Activated gamma-delta T cell (primary cell): ENCODE data around the gene CENPQ.

Experiments used
- DNase-seq: peaks from one replicate; lab custom pipeline; 2025; lab: John Stamatoyannopoulos, UW

The CENPQ gene

DNA sequence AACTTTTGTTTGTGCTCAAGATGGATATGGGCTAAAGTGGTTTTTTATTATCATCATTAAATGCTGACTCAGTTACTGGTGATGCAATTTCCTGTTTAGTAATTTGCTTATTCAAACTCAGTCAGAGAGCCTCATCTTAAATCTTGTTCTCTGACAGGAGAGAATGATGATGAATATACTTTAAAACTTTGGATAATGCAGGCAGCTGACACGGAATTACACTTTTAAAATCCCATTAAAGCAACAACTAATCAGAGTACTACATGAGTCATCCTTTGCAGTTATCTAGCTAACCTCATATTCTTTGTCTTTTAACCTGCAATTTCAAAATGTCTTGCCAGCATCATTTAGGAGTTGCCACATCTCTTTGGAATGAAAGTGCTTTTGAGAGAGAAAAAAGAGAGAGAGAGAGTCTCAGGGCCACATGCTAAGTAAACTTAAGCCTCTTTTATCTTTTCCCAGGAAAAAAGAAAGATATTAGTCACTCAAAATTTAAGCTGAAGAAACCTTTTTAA, 78.1 kb downstream of the CENPQ start:
- DNase-seq: no peak

GRCh38 chr6:49541936-49542335, 78.8 kb downstream of the CENPQ start:
- no peak for DNase-seq
